HEK293 (cell line): ENCODE data around the gene ZFTA.

Experiments used
- KLF9 ChIP-seq: fragments of 450-650 bp; formaldehyde crosslinking; IDR thresholded peaks from 2 replicates; pipeline ENCODE4 v1.5.1; 2016; ENCODE audit warnings: missing biosample characterization, missing genetic modification characterization, low read depth
- MYNN ChIP-seq: fragments of 450-650 bp; formaldehyde crosslinking; IDR thresholded peaks from 2 replicates; pipeline ENCODE4 v1.5.1; 2016; ENCODE audit warnings: missing biosample characterization, missing genetic modification characterization, borderline replicate concordance
- SP2 ChIP-seq: fragments of 450-650 bp; formaldehyde crosslinking; IDR thresholded peaks from 2 replicates; pipeline ENCODE4 v1.5.1; 2016; ENCODE audit warnings: missing biosample characterization, missing genetic modification characterization
- SP3 ChIP-seq: fragments of 450-650 bp; formaldehyde crosslinking; IDR thresholded peaks from 2 replicates; pipeline ENCODE4 v1.5.1; 2016; ENCODE audit warnings: missing biosample characterization, missing genetic modification characterization
- ZBTB48 ChIP-seq: fragments of 450-650 bp; formaldehyde crosslinking; IDR thresholded peaks from 2 replicates; pipeline ENCODE4 v1.5.1; 2016; ENCODE audit warnings: missing biosample characterization, missing genetic modification characterization
- ZBTB8A ChIP-seq: fragments of 450-650 bp; formaldehyde crosslinking; IDR thresholded peaks from 2 replicates; pipeline ENCODE4 v1.5.1; 2016; ENCODE audit warnings: missing biosample characterization, missing genetic modification characterization
- ZFP37 ChIP-seq: fragments of 450-650 bp; formaldehyde crosslinking; IDR thresholded peaks from 2 replicates; pipeline ENCODE4 v1.5.1; 2016; ENCODE audit warnings: missing biosample characterization, missing genetic modification characterization
- ZNF10 ChIP-seq: fragments of 450-650 bp; formaldehyde crosslinking; IDR thresholded peaks from 2 replicates; pipeline ENCODE4 v1.5.1; 2017; ENCODE audit warnings: missing biosample characterization, missing genetic modification characterization
- ZNF114 ChIP-seq: fragments of 450-650 bp; formaldehyde crosslinking; IDR thresholded peaks from 2 replicates; pipeline ENCODE4 v1.5.0; 2017; ENCODE audit warnings: missing biosample characterization, missing genetic modification characterization
- ZNF140 ChIP-seq: fragments of 450-650 bp; formaldehyde crosslinking; IDR thresholded peaks from 2 replicates; pipeline ENCODE4 v1.5.1; 2016; ENCODE audit warnings: missing biosample characterization, missing genetic modification characterization
- ZNF223 ChIP-seq: fragments of 450-650 bp; formaldehyde crosslinking; IDR thresholded peaks from 2 replicates; pipeline ENCODE4 v1.5.1; 2016; ENCODE audit warnings: missing biosample characterization, missing genetic modification characterization
- ZNF366 ChIP-seq: fragments of 450-650 bp; formaldehyde crosslinking; conservative IDR thresholded peaks from 2 replicates; pipeline ENCODE4 v1.5.1; 2016; ENCODE audit warnings: missing biosample characterization, missing genetic modification characterization
- ZNF416 ChIP-seq: fragments of 450-650 bp; formaldehyde crosslinking; IDR thresholded peaks from 2 replicates; pipeline ENCODE4 v1.5.1; 2016; ENCODE audit warnings: missing biosample characterization, missing genetic modification characterization
- ZNF596 ChIP-seq: fragments of 450-650 bp; IDR thresholded peaks from 2 replicates; pipeline ENCODE4 v1.5.0; 2018; ENCODE audit warnings: missing biosample characterization, mild to moderate bottlenecking, missing genetic modification characterization, moderate library complexity
- ZNF626 ChIP-seq: fragments of 450-650 bp; sonication (Bioruptor Pico); formaldehyde crosslinking; IDR thresholded peaks from 2 replicates; pipeline ENCODE4 v1.5.1; 2018; ENCODE audit warnings: missing biosample characterization, missing genetic modification characterization, inconsistent platforms
- ZNF629 ChIP-seq: fragments of 450-650 bp; formaldehyde crosslinking; IDR thresholded peaks from 2 replicates; pipeline ENCODE4 v1.5.1; 2017; ENCODE audit warnings: missing biosample characterization, missing genetic modification characterization
- ZSCAN23 ChIP-seq: fragments of 450-650 bp; formaldehyde crosslinking; IDR thresholded peaks from 2 replicates; pipeline ENCODE4 v1.5.1; 2016; ENCODE audit warnings: missing biosample characterization, missing genetic modification characterization
- TF ChIP-seq, protein P1 (sequence below): fragments of 450-650 bp; formaldehyde crosslinking; IDR thresholded peaks from 2 replicates; pipeline ENCODE4 v1.5.1; 2016; ENCODE audit warnings: missing biosample characterization, missing genetic modification characterization
- TF ChIP-seq, protein P2 (sequence below): fragments of 450-650 bp; formaldehyde crosslinking; IDR thresholded peaks from 2 replicates; pipeline ENCODE4 v1.5.0; 2017; ENCODE audit warnings: missing biosample characterization, missing genetic modification characterization, borderline replicate concordance
- TF ChIP-seq, protein P3 (sequence below): fragments of 450-650 bp; formaldehyde crosslinking; IDR thresholded peaks from 2 replicates; pipeline ENCODE4 v1.5.1; 2016; ENCODE audit warnings: missing biosample characterization, missing genetic modification characterization
- TF ChIP-seq, protein P4 (sequence below): fragments of 450-650 bp; formaldehyde crosslinking; IDR thresholded peaks from 2 replicates; pipeline ENCODE4; 2016; ENCODE audit warnings: missing biosample characterization, missing genetic modification characterization
- TF ChIP-seq, protein P5 (sequence below): fragments of 450-650 bp; formaldehyde crosslinking; IDR thresholded peaks from 2 replicates; pipeline ENCODE4 v1.5.1; 2016; ENCODE audit warnings: missing biosample characterization, missing genetic modification characterization

The ZFTA gene

DNA sequence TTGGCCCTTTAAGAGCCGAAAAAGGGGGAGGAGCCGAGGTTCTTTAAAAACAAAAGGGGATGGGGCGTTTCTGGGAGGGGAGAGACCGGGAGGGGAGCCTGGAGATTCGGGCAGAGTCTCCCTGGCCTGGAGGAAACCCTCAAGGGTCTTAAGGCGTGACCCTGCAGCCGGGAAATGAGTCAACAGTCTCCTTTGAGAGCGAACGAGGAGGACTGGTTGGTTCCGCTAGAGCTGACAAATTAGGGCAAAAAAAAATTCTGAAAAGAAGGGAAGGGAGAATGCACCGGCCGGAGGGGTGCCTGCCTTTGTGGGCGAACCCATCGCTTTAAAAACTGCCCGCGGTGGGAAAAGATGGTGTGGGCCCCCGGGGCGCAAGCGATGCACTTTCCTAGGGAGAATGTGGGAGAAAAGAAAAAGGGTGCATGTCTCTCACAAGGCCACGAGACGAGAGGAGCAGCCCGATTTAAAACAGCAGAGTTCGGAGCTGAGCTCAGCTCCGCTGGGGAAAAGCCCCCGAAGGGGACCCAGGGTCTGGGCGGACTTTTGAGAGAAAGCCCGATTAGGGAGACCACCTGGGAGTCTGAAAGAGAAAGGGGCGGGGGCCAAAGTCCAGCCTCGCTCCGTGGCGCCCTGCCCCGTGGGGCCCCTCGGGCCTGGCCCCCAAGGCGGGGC lies 874 bp downstream of the ZFTA start (continued):
- TF ChIP-seq, protein P1, sequence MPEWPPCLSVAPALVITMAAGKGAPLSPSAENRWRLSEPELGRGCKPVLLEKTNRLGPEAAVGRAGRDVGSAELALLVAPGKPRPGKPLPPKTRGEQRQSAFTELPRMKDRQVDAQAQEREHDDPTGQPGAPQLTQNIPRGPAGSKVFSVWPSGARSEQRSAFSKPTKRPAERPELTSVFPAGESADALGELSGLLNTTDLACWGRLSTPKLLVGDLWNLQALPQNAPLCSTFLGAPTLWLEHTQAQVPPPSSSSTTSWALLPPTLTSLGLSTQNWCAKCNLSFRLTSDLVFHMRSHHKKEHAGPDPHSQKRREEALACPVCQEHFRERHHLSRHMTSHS (tag by site-specific recombination): no peak
- TF ChIP-seq ZNF223 (tag by site-specific recombination) (no peak), ZBTB8A (tag by site-specific recombination) (peak; percentile 65), SP3 (tag by site-specific recombination) (peak; percentile 46; the same call in 1 of the 2 replicates), ZFP37 (tag by site-specific recombination) (no peak), ZNF140 (tag by site-specific recombination) (no peak), ZNF10 (tag by site-specific recombination) (no peak), MYNN (tag by site-specific recombination) (no peak), SP2 (tag by site-specific recombination) (peak; percentile 49), ZNF629 (tag by site-specific recombination) (no peak), KLF9 (no peak), ZNF596 (no peak), ZNF626 (tag by site-specific recombination) (no peak), ZNF366 (tag by site-specific recombination) (0 out of 2 replicates have a peak, but pooled peaks have one; percentile 42), ZSCAN23 (tag by site-specific recombination) (no peak), ZNF114 (no peak), ZBTB48 (tag by site-specific recombination) (peak; percentile 27; the same call in 1 of the 2 replicates), ZNF416 (tag by site-specific recombination) (no peak)
- TF ChIP-seq, protein P2, sequence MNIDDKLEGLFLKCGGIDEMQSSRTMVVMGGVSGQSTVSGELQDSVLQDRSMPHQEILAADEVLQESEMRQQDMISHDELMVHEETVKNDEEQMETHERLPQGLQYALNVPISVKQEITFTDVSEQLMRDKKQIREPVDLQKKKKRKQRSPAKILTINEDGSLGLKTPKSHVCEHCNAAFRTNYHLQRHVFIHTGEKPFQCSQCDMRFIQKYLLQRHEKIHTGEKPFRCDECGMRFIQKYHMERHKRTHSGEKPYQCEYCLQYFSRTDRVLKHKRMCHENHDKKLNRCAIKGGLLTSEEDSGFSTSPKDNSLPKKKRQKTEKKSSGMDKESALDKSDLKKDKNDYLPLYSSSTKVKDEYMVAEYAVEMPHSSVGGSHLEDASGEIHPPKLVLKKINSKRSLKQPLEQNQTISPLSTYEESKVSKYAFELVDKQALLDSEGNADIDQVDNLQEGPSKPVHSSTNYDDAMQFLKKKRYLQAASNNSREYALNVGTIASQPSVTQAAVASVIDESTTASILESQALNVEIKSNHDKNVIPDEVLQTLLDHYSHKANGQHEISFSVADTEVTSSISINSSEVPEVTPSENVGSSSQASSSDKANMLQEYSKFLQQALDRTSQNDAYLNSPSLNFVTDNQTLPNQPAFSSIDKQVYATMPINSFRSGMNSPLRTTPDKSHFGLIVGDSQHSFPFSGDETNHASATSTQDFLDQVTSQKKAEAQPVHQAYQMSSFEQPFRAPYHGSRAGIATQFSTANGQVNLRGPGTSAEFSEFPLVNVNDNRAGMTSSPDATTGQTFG (tag by site-specific recombination): no peak
- TF ChIP-seq, protein P3, sequence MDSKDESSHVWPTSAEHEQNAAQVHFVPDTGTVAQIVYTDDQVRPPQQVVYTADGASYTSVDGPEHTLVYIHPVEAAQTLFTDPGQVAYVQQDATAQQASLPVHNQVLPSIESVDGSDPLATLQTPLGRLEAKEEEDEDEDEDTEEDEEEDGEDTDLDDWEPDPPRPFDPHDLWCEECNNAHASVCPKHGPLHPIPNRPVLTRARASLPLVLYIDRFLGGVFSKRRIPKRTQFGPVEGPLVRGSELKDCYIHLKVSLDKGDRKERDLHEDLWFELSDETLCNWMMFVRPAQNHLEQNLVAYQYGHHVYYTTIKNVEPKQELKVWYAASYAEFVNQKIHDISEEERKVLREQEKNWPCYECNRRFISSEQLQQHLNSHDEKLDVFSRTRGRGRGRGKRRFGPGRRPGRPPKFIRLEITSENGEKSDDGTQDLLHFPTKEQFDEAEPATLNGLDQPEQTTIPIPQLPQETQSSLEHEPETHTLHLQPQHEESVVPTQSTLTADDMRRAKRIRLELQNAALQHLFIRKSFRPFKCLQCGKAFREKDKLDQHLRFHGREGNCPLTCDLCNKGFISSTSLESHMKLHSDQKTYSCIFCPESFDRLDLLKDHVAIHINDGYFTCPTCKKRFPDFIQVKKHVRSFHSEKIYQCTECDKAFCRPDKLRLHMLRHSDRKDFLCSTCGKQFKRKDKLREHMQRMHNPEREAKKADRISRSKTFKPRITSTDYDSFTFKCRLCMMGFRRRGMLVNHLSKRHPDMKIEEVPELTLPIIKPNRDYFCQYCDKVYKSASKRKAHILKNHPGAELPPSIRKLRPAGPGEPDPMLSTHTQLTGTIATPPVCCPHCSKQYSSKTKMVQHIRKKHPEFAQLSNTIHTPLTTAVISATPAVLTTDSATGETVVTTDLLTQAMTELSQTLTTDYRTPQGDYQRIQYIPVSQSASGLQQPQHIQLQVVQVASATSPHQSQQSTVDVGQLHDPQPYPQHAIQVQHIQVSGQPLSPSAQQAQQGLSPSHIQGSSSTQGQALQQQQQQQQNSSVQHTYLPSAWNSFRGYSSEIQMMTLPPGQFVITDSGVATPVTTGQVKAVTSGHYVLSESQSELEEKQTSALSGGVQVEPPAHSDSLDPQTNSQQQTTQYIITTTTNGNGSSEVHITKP (tag by site-specific recombination): peak; percentile 94
- TF ChIP-seq, protein P4, sequence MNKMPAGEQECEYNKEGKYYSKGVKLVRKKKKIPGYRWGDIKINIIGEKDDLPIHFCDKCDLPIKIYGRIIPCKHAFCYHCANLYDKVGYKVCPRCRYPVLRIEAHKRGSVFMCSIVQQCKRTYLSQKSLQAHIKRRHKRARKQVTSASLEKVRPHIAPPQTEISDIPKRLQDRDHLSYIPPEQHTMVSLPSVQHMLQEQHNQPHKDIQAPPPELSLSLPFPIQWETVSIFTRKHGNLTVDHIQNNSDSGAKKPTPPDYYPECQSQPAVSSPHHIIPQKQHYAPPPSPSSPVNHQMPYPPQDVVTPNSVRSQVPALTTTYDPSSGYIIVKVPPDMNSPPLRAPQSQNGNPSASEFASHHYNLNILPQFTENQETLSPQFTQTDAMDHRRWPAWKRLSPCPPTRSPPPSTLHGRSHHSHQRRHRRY: no peak
- TF ChIP-seq, protein P5, sequence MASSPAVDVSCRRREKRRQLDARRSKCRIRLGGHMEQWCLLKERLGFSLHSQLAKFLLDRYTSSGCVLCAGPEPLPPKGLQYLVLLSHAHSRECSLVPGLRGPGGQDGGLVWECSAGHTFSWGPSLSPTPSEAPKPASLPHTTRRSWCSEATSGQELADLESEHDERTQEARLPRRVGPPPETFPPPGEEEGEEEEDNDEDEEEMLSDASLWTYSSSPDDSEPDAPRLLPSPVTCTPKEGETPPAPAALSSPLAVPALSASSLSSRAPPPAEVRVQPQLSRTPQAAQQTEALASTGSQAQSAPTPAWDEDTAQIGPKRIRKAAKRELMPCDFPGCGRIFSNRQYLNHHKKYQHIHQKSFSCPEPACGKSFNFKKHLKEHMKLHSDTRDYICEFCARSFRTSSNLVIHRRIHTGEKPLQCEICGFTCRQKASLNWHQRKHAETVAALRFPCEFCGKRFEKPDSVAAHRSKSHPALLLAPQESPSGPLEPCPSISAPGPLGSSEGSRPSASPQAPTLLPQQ (tag by site-specific recombination): peak; percentile 86
